Right forelimb (tissue), 1 donor: ENCODE measurements around the gene ZNF584.
"Not testable (repeated sequence)": the region's sequence is repeated elsewhere in the genome, so short reads cannot be mapped to it uniquely, and the experiment has no call there.

ENCODE experiments used
- DNase-seq: peaks from one replicate; pipeline ENCODE4 v3.0.0-alpha.2; 2018

ZNF584 gene

GRCh38 chr19:58407658-58408151, 744 bp upstream of the ZNF584 start:
- no peak for DNase-seq

GRCh38 chr19:58409010-58409790, 751 bp downstream of the ZNF584 start:
- DNase-seq: no peak

- no peak for DNase-seq
Observed at GRCh38 chr19:58416604-58417003, 8.2 kb downstream of the ZNF584 start.

GRCh38 chr19:58417071-58417470, 8.6 kb downstream of the ZNF584 start:
- DNase-seq: no peak

GRCh38 chr19:58428617-58429016, 20.2 kb downstream of the ZNF584 start:
- DNase-seq: no peak

GRCh38 chr19:58429745-58430144, 21.3 kb downstream of the ZNF584 start:
- no peak for DNase-seq

GRCh38 chr19:58434217-58434616, 25.8 kb downstream of the ZNF584 start:
- DNase-seq: no peak

- DNase-seq: peak; percentile 95
Observed at GRCh38 chr19:58439576-58440554, 31.4 kb downstream of the ZNF584 start, which contains the start of gene ZNF132. TSS of gene ZNF132 (minus strand) at chr19:58440153. CDS start at chr19:58439821, 332 bp downstream.

- no peak for DNase-seq
Observed at GRCh38 chr19:58440556-58440955, 32.1 kb downstream of the ZNF584 start.

- not testable (repeated sequence) for DNase-seq
Observed at GRCh38 chr19:58442986-58443385, 34.5 kb downstream of the ZNF584 start.

- not testable (repeated sequence) for DNase-seq
Observed at GRCh38 chr19:58448860-58449259, 40.4 kb downstream of the ZNF584 start.

GRCh38 chr19:58449980-58450379, 41.5 kb downstream of the ZNF584 start:
- not testable (repeated sequence) for DNase-seq

GRCh38 chr19:58450856-58451357, 42.5 kb downstream of the ZNF584 start:
- no peak for DNase-seq

GRCh38 chr19:58451358-58452101, 43.1 kb downstream of the ZNF584 start, which contains the start of gene ZNF324B:
TSS of gene ZNF324B (plus strand) at chr19:58451622. CDS start at chr19:58453702, 2,080 bp downstream.
- peak; percentile 95 for DNase-seq

GRCh38 chr19:58453743-58454142, 45.3 kb downstream of the ZNF584 start:
- DNase-seq: no peak

- DNase-seq: no peak
Observed at GRCh38 chr19:58455306-58455705, 46.9 kb downstream of the ZNF584 start.

GRCh38 chr19:58456111-58456510, 47.7 kb downstream of the ZNF584 start:
- DNase-seq: no peak

- no peak for DNase-seq
Observed at GRCh38 chr19:58460039-58460438, 51.6 kb downstream of the ZNF584 start.

- no peak for DNase-seq
Observed at GRCh38 chr19:58466089-58466759, 57.8 kb downstream of the ZNF584 start.

GRCh38 chr19:58466760-58467589, 58.5 kb downstream of the ZNF584 start, which contains the start of gene ZNF324:
TSS of gene ZNF324 (plus strand) at chr19:58467080. CDS start at chr19:58469186, 2,106 bp downstream.
- peak; percentile 97 for DNase-seq
